SKM-1 treated with dmso at 0.1 percent for 144 hours (cell line): Measurements from ENCODE around the gene SPINT1.
A peak's percentile ranks its signal among the peaks of the same experiment; 100 is the strongest.
"Not testable (repeated sequence)": the region's sequence is repeated elsewhere in the genome, so short reads cannot be mapped to it uniquely, and the experiment has no call there.

Experiments
- DNase-seq: peaks from one replicate; lab custom pipeline; 2025; ENCODE audit not compliant: unreplicated experiment; lab: John Stamatoyannopoulos, UW

Gene SPINT1

GRCh38 chr15:40857601-40858341 is 13.9 kb downstream of the SPINT1 start:
- DNase-seq, result peak; percentile 65

DNA sequence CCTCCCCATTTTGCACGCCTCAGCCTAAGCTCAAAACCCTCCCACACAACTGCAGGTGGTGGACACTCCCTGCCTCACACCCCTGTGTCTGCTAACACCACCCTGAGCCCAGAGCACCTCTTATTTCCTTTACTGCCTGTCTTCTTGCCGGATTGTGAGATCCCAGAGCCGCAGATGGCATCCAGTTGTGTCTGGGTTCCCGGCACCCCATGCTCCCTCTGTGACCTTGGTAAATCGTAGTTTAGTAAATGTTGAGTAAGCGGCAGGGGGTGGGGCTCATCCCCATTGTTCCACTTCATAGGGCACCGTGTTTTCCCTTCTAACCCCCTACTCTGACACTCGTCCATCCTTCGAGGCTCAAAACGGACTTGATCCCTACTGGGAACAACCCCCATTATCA is 14.9 kb downstream of the SPINT1 start:
- DNase-seq, result no peak

DNA sequence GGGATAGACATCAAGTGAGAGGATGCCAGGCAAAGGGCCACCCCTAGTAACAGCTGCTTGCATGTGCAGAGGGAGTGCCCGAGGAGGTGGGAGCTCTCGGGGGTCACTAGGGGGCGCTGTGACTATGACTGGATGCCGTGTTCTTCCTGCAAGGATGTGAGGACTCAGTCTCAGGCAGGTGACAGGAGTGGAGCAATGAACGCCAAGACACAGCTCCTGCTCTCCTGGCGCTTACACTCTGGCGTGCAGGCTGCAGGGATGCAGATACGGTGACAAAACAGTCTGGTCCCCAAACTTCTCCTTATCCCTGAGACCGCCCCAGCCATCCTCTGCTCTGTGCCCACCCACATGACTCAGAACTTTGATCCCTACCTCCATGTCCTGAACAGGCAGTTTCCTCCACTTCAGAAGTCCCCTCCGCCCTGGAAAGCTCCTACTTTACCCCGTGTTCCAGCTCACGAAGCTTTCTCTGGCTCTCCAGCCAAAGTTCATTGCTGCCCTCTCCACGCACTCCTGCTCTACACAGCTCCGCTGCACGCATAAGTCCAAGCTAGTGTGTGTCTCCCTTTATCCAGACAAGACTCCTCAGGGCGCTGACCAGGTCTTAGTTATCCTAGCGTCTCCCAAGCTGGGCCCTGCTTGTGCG is 15.5 kb downstream of the SPINT1 start:
- DNase-seq, result peak; percentile 79

DNA sequence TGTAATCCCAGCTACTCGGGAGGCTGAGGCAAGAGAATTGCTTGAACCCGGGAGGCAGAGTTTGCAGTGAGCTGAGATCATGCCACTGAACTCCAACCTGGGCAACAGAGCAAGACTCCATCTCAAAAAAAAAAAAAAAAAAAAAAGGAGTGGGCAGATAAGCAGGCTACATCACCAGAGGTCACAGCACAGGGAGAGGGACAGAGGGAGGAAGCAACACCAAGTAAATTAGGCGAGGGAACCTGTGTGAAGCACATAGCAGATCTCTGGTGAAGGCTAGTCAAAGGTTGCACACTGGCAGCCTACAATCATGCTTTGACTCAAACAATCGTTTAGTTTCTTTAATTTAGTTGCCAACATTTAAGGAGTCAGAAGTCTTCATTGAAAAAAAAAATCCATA is 17.3 kb downstream of the SPINT1 start:
- not testable (repeated sequence) for DNase-seq

DNA sequence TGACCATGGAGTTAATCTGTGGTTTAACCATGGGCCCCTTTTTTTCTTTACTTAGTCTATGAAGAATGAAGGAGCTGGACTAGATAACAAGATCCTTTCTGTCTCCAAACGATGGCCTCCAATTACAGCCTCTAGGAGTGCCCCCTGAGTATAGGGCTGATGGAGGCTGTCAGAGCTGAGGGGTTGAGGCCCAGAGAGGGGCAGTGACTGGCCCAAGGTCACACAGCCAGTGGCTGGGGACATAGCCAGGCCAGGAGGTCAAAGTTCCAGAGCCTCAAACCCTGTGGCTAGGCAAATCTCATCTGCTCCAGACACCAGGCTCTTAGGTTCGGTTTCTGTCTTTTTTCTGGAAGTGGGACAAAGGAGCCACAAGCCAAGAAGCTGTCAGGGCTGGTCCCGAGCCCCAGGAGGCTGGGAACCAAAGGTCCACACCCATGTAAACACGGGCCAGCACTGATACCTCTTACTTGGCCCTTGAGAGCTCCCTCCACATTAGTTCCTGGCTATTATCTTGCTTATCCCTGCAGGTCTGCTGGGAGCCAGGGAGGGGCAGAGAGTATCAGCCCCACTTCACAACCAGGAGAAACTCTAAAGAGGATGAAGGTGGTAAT is 19.9 kb downstream of the SPINT1 start:
- DNase-seq, result no peak

DNA sequence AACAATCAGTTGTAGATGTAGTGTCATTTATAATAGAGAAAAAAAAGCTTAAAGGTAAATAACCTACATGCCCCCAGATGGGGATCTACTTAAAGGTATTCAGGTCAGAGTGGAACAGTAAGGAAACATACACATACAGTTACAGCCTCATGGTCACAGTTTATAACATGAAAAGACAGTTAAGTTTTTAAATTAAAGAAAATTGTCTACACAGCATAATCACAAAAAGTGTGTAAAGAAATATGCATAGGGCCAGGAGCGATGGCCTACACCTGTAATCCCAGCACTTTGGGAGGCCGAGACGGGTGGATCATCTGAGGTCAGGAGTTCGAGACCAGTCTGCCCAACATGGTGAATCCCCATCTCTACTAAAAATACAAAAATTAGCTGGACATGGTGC is 23.4 kb downstream of the SPINT1 start:
- no peak for DNase-seq

DNA sequence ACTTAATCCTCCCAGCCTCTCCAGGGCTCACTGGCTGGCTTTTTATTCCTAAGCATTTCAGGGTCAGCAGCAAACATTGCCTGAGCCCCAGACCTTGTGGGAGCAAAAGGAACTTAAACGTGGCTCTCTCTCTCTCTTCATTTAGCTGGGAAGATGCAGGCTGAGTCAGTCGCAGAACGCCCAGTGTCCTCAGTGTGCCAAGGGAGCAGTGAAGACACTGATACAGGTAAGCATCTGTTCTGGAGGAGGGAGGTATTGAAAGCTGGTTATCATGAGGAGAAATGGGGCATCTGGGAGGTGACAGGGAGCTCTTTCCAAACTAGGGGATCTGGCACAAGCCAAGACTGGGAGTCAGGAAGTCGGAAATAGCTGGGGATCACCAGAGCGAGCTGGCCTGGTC is 25.8 kb downstream of the SPINT1 start:
- DNase-seq, result no peak

DNA sequence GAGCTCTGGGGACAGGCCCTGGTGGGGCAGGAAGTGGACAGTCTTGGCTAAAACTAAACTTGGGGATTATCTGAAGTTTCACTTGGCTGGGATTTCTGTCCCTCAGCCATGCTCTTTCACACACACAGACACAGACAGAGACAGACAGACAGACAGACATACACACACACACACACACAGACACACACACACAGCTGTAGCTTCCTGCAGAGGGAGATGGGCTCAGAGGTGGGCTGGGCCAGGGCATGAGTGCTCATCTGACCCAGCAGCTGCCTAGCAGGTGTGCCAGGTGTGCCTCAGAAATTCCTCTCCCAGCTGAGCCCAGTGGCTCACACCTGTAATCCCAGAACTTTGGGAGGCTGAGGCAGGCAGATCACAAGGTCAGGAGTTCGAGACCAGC is 26.9 kb downstream of the SPINT1 start:
- no peak for DNase-seq

DNA sequence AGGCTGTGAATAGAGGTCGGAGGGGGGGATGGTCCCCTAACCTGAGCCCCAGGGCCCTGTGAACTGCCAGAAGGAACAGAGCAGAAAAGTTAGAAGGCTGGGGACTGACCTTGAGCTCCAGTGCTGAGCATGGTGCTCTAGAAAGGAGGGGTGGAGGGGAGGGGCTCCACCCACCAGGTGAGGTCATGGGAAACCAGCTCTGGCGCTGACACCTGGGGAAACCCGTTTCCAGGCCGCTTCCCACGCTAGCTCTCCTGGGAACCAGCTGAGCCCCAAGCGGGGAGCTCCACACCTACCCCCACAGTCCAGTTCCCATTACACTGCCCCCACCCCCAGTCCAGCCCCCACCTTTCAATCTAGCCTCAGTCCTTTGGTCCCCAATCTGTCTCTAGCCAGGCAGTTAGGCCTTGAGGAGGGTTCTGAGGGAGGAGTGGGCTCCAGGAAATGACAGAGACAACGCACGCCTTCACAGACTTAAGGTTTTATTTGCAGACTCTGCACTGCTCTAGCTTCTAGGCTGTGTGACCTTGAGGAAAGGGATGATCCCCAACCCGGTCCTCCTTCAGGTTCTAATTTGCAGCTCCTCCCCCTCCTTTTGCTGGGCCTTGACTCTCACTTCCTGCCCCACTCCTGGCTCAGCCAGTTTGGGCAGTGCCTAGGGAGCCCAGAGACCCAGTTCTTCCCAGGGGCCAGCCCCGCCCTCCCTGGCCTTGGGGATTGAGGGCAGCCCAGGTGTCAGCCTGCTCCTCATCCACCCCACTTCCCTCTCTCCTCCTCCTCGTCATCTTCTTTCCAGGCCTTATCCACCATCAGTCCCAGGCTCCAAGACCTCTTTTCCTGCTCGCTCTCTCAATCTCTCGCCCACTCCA is 28.1 kb downstream of the SPINT1 start:
- DNase-seq, result no peak

GRCh38 chr15:40872791-40873693 is 29.2 kb downstream of the SPINT1 start:
- DNase-seq, result no peak

- DNase-seq, result peak; percentile 68
Measured at GRCh38 chr15:40873694-40874561, 30.1 kb downstream of the SPINT1 start, which contains the start of gene RHOV. RHOV (minus strand) TSS chr15:40874234; CDS start chr15:40874139, 95 bp downstream.

GRCh38 chr15:40875991-40876730 is 32.3 kb downstream of the SPINT1 start:
- DNase-seq, result no peak

- no peak for DNase-seq
Measured at GRCh38 chr15:40877694-40878093, 33.8 kb downstream of the SPINT1 start.

GRCh38 chr15:40878785-40879184 is 34.9 kb downstream of the SPINT1 start:
- no peak for DNase-seq

DNA sequence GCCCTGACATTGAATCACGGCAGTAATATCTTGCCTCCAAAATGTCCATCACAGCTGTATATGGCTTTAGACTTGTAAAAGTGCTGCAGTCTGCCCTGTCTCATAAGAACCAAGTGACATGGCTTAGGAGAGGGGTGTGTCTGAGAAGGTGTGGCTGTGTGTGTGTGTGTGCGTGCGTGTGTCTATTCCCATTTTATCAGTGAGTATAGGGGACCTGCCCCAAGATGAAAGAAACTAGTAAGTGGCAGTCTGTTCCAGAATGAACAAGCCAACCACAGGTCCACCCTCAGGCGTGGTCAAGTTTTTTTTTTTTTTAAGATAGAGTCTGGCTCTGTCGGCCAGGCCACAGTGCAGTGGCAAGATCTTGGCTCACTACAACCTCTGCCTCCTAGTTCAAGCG is 35.8 kb downstream of the SPINT1 start:
- no peak for DNase-seq

- DNase-seq, result no peak
Measured at GRCh38 chr15:40881351-40881750, 37.5 kb downstream of the SPINT1 start.

GRCh38 chr15:40886586-40886985 is 42.7 kb downstream of the SPINT1 start:
- no peak for DNase-seq

- no peak for DNase-seq
Measured at GRCh38 chr15:40889112-40889511, 45.3 kb downstream of the SPINT1 start.

DNA sequence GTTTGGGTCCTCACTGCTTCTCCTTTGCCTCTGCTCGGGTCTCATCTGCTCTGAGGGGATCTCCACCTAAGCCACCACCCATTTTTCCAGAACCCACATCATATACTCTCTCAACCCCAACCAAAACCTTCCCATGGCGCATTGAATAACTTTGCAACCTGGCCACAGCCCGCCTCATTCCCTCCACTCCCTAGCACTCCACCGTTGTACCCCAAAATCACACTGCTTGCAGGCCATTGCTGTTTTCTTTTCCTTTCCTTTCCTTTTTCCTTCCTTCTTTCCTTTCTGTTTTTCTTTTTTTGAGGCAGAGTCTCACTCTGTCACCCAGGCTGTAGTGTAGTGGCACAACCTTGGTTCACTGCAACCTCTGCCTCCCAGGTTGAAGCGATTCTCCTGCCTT is 47.3 kb downstream of the SPINT1 start:
- no peak for DNase-seq
